Fibroblast of villous mesenchyme (primary cell): ENCODE data around the gene ODAD2. TPM values are rescaled to one million over a fixed set of nuclear protein-coding genes. Genes with fewer than 3 reads are reported as not detected.
A peak's percentile ranks its signal among the peaks of the same experiment; 100 is the strongest.
"Not testable (repeated sequence)": the region's sequence is repeated elsewhere in the genome, so short reads cannot be mapped to it uniquely, and the experiment has no call there.

Source experiments
- DNase-seq: peaks from one replicate; pipeline ENCODE4 v3.0.0-alpha.2; 2010; ENCODE audit warnings: low read depth
- H3K4me3 ChIP-seq: 2 replicates; pipeline ENCODE4 v1.5.1; 2011; ENCODE audit warnings: low read depth, mild to moderate bottlenecking, low read length
- total RNA-seq: library from RNA; depleted of rRNA; stranded (reverse); fragments of >200 nt; gene quantifications from 2 replicates; pipeline ENCODE4 v1.2.3, GENCODE V29; 2012
- TF ChIP-seq, protein P1 (sequence below): IDR thresholded peaks from 2 replicates; pipeline ENCODE4 v1.5.1; 2012; ENCODE audit warnings: low read depth, mild to moderate bottlenecking, low read length; ENCODE audit not compliant: insufficient read depth

ODAD2 gene
- total RNA-seq, 1 donor: 4.3 TPM

DNA sequence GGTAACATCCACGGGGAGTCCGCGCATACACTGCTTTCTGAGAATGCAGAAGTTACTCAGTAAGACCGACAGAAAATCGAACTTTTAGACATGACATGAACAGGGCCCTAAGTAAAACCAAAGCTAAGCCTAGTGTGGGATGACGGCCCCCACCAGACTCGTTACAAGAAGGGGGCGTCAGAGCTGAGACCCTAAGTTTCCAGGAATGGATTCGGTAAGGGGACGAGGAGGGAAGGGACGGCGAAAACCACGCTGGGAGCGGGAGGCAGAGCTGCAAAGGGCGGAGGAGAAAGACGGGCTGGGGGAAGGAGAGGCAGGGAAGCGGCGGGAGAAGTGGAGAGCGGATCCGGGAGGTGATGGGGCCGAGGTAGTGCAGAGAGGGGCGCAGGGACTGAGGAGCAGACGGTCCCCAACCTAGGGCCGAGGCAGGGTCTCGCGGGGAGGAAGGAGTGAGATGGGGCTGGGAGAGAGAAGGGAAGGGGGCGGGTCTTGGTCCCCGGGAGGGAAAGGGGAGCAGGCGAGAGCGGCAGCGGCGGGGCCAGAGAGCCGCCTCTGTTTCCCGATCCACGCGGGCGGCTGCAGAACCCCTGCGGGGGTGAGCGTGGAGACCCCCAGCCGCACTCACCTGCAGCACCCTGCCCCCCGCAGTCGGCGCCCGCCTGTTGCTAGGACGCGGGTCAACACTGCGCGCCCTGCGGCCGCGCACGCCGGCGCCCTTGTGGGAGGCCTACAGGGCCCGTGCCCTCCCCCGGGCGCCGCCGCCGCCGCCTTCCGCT is 513 bp downstream of the ODAD2 start:
- H3K4me3 ChIP-seq: peak overlapping the region; percentile 49
- TF ChIP-seq, protein P1, sequence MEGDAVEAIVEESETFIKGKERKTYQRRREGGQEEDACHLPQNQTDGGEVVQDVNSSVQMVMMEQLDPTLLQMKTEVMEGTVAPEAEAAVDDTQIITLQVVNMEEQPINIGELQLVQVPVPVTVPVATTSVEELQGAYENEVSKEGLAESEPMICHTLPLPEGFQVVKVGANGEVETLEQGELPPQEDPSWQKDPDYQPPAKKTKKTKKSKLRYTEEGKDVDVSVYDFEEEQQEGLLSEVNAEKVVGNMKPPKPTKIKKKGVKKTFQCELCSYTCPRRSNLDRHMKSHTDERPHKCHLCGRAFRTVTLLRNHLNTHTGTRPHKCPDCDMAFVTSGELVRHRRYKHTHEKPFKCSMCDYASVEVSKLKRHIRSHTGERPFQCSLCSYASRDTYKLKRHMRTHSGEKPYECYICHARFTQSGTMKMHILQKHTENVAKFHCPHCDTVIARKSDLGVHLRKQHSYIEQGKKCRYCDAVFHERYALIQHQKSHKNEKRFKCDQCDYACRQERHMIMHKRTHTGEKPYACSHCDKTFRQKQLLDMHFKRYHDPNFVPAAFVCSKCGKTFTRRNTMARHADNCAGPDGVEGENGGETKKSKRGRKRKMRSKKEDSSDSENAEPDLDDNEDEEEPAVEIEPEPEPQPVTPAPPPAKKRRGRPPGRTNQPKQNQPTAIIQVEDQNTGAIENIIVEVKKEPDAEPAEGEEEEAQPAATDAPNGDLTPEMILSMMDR: no peak
- peak; percentile 12 for DNase-seq

DNA sequence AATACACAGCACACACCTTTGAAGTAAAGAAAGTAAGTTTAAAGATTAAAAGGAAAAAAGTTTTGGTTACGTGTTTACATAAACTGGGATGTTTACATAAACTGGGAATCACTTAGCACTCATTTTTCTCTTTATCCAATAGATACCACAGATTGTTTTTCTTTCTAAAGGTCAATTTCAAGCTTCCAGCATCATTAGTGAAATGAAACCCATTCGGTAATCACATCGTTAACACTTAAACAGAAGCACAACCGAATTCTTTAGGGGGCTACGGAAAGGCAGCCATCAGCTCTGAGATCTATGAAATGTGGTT is 1.1 kb downstream of the ODAD2 start:
- peak overlapping the region; percentile 49 for H3K4me3 ChIP-seq
- peak; percentile 14 for DNase-seq
- TF ChIP-seq, protein P1: no peak

DNA sequence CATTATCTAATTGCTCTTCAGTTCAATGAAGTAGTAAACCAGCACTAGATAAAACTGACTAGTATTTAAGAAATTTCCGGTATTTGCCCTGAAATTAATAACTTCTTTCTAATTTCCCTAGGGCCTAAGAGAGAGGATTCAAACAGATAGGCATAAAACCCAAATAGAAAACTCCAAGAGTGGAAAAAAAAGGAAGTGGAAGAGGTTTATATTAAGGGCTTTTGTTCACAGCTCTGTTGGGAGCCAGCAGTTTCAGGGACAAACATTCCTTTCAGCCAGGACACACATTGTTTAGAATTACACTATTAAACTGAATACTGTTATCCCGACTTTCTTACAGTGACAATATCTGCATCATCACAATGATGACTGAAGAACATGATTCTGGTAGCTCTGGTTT is 3.6 kb downstream of the ODAD2 start:
- no peak for DNase-seq
- no peak overlapping the region for H3K4me3 ChIP-seq
- TF ChIP-seq, protein P1: no peak

DNA sequence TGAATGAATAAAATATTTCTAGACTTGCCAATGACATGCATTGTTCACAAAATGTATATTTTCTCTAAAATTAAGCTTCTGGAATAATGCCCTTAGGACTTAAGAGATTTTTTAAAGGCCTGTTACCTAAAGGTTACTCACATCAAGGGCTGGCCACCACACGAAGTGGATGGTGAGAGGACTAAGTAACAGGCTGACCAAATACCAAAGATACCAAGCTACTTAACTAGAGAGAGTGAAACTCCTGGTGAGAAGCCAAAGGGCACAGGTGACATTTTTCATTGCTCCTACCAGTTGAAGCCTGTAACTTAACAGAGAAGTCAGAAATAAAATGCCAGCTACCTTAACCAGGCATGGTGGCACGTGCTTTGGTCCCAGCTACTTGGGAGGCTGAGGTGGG is 9.5 kb downstream of the ODAD2 start:
- not testable (repeated sequence) for DNase-seq, H3K4me3 ChIP-seq

DNA sequence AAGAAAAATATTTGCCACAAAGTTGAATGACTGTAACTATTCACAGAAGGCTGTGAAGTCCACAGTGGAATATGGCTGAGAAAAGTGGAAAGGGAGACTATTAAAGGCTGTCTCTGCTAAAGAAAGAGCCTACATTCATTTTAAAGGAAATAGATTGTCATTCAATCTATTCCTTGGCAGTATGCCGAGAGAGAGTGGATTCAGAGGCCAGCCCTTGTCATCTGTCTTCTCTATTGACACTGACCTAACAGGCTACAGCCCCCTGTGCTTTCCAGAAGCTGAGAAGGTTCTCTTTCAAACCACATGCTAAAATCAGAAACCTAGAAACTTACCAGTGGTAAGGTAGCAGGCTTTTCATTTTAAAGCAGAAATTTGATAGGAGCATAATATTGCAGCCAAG is 12.1 kb downstream of the ODAD2 start:
- TF ChIP-seq, protein P1: no peak
- H3K4me3 ChIP-seq: no peak overlapping the region
- DNase-seq: no peak

DNA sequence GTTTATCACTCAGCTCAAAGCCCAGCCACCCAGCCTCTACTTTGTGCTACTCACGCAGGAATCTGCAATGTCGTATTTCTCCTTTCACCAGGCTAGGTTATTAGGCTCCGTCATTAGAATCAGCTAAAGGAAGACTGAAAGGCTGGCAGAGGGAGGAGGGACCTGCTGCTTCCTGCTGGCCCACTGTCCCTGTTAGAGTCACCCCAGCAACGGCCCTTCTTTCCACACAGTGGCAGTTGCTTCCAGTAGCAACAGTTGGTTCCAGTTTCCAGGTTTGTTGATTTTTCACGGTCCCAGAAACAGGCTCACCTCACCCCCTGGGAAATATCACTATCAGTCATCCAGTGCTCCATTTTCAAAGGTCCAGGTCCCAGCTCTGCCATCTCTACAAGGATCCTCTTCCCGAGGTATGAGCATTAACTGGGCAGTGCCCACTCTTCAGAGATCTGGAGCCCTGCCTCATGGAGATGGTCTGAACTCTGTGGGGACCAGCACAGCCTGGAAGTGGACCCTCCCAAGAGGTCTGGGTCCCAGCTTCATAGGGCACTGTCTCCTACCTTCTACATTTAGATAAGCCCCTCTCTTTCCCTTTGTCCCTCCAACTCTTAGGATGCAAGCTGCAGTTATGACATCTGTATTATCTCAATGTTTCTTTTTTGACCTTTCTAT is 15.9 kb downstream of the ODAD2 start:
- H3K4me3 ChIP-seq: no peak overlapping the region
- TF ChIP-seq, protein P1: no peak
- no peak for DNase-seq

DNA sequence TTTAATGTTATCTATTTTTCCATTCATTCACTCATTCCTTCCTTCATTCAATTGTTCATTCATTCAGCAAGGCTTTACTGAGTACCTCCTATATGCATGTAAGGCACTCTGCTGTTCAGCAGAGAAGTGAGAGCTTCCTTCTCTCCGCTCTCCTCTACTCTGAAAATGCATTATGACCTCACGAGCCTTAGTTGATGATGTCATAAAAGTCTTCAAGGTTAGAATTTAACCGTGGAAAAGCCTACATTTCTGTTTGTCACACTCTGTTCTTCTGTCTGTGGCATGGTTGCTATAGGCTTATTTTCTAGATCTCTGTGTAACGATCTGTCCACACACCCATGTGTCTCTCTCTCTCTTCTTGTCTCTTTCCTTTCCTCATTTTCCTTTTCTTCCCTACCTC is 17.1 kb downstream of the ODAD2 start:
- no peak for DNase-seq
- TF ChIP-seq, protein P1: no peak
- H3K4me3 ChIP-seq: no peak overlapping the region

DNA sequence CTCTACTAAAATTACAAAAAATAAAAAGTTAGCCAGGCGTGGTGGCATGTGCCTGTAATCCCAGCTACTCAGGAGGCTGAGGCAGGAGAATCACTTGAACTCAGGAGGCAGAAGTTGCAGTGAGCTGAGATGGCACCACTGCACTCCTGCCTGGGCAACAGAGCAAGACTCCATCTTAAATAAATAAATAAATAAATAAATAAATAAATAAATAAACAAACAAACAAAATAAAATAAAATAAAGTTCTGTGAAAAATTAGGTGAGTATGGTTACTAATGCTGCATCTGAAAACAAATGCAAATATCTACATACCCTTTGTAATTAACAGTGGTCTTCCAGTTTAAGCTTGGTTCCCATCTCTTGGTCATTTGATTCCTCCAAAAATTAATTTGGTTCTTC is 28.1 kb downstream of the ODAD2 start:
- DNase-seq: not testable (repeated sequence)

DNA sequence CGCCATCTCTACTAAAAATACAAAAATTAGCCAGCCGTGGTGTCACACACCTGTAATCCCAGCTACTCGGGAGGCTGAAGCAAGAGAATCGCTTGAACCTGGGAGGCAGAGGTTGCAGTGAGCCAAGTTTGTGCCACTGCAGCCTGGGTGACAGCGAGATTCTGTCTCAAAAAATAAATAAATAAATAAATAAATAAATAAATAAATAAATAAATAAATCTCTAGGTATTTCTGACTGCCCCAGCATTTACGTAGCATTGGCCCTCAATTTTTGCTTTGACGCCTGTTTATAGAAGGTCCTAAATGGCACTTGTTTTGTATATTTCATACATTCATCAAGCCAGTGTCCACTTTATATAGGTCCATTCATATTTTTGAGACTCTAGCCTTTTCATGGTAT is 28.9 kb downstream of the ODAD2 start:
- DNase-seq, H3K4me3 ChIP-seq: not testable (repeated sequence)

More for the DNA sequence above, 28.1 kb downstream of the ODAD2 start:
- not testable (repeated sequence) for H3K4me3 ChIP-seq
